Measurements from ENCODE around the gene VAV2. TPM values are rescaled to one million over a fixed set of nuclear protein-coding genes. Genes with fewer than 3 reads are reported as not detected.

Gene VAV2, protein sequence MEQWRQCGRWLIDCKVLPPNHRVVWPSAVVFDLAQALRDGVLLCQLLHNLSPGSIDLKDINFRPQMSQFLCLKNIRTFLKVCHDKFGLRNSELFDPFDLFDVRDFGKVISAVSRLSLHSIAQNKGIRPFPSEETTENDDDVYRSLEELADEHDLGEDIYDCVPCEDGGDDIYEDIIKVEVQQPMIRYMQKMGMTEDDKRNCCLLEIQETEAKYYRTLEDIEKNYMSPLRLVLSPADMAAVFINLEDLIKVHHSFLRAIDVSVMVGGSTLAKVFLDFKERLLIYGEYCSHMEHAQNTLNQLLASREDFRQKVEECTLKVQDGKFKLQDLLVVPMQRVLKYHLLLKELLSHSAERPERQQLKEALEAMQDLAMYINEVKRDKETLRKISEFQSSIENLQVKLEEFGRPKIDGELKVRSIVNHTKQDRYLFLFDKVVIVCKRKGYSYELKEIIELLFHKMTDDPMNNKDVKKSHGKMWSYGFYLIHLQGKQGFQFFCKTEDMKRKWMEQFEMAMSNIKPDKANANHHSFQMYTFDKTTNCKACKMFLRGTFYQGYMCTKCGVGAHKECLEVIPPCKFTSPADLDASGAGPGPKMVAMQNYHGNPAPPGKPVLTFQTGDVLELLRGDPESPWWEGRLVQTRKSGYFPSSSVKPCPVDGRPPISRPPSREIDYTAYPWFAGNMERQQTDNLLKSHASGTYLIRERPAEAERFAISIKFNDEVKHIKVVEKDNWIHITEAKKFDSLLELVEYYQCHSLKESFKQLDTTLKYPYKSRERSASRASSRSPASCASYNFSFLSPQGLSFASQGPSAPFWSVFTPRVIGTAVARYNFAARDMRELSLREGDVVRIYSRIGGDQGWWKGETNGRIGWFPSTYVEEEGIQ
- polyA plus RNA-seq (2014; cell fraction: cytosol; rRNA removed): 17.8 and 20.2 TPM in 2 replicates
- 36.3 and 41.4 TPM in 2 replicates for polyA plus RNA-seq (2014; cell fraction: nucleus; rRNA removed)

DNA sequence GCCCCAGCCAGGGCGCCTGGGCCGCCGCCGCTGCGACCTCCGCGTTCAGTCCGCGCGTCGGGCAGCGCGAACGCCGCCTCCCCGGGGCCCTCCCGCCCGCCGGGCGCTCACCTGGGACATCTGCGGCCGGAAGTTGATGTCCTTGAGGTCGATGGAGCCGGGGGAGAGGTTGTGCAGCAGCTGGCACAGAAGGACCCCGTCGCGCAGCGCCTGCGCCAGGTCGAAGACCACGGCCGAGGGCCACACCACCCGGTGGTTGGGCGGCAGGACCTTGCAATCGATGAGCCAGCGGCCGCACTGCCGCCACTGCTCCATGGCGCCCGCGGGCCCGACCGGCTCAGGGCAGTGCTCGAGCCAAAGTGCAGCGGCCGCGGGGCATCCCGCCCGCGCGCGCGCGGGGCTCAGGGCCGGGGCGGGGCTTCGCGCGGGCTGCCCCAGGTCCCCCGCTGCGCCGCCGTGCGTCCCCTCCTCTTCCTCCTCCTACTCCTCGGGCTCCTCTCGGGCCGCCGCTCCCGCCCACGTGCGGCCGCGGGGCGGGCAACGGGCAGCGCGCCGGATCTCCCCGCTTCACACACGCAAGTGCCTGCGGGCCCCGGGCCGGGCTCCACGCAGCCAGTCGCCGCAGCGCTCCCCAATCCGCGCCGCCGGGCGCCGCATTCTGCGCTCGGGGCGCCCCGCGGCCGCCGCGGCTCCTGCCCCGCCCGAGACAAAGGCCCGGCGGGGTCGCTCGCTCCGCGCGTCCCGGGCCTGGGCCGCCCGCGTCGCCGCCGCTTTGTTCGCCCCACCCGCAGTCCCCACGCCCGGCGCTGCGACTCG, at the start of gene VAV2:
Gene VAV2, minus strand, starts transcription at position 361 of the 816 bp plus-strand sequence. Its CDS starts 46 bp downstream, at position 315.
- peak; percentile 66 for DNase-seq (ENCODE audit: low spot score)

DNA sequence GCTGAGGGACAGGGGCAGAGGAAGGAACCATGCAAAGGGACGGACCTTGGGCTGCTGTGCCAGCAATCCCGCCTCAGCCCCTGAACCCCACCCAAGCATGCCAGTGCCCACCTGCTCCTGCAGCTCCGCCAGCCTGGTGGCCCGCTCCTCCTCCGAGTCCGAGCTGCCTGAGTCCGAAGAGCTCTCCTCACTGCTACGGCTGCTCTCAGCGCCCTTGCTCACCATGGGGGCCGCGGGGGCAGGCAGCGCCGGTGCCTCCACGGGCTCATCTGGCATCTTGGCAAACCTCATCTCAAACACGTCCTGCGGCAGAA, 49.5 kb upstream of the VAV2 start:
- no peak for DNase-seq (ENCODE audit: low spot score)

DNA sequence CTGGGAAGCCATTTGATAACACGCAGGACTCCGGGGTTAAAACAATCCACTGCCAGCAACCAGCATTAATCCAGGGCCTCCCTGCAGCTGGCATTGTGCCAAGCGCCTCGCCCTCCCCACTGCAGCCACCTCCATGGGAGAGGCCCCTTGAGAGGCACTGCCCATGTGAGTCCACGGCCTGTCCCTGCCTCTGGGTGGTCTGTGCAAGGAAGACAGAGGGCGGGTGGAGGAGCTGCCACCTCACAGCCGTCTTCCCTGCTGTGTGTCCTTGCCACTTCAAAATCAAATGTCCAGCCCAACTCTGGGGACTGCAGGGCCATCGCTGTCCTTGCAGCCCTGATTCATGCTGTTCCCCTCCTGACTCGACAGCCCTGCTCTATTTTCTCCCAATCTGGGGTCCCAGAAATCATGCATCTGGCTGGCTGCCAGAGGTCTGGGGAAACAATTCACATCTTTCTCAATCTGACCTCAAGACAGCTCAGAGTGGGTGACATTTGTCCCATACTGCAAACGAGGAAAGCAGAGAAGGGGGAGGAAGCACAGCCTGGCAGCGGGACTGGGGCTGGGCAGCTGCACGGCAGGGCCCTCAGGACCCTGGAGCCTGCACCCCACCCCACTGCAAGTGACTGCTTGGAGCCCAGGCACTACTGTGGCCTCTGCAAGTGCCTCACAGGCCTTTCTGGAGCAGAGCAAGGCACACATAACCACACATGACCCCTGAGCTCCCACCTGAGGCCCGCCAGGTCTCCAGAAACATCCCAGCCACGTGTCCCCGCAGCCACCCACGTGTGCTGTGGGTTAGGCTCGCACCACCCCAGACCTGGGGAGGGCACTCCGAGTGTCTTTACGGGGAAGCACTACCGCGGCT, 48.9 kb upstream of the VAV2 start:
- DNase-seq (ENCODE audit: low spot score): no peak

DNA sequence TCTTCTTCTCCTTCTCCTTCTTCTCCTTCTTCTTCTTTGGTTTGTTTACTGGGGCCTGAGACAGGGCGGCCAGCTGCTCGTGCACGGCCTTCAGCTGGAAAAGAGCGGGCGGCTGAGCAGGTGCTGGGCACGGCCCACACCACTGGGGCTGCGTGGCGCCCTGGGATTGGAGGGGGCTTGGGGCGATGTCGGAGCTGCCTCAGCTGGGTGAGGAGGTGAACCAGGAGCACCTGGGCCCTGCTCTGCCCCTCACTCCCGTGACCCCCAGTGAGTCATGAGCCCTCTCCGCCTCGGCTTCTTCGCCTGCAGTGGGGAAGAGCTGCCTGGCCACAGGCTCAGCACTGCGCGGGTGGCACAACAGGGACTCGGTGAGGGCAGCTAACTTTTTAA, 48.0 kb upstream of the VAV2 start:
- no peak for DNase-seq (ENCODE audit: low spot score)

DNA sequence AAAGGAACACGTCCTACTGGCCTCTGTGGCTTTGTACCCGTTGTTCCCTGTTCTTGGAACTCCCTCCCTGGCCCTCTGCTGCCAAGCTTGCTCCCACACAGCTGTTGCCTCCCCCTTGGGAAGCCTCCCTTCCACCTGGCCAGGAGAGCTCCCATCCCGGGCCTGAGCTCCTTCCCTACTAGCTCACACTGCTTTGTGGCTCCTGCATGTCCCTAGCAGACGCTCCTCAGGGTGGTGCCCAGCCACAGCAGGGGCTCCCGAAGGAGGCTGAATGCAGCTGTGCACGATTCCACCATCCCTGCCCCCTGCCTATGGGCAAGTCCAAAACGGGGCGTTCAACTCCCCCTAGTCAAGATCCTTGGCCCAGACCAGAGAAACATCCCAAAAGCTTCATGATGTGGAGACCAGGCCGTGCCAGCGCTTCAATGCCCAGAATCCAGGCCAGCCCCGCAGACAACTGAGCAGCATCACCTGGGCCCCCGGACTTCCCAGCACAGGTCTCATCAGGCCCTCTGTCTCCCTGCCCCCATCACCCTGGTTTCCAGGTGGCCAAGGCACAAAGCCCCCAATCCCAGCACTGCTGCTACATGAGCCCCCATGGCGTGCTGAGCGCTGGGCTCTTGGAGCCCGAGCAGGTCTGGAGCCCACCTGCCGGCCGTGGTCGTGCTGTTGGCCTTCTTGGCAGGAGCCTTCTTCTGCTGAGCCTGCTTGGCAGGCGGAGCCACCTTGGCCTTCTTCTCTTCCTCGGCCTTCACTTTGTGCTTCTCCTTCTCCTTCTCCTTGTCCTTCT, 47.5 kb upstream of the VAV2 start:
- DNase-seq (ENCODE audit: low spot score): no peak

DNA sequence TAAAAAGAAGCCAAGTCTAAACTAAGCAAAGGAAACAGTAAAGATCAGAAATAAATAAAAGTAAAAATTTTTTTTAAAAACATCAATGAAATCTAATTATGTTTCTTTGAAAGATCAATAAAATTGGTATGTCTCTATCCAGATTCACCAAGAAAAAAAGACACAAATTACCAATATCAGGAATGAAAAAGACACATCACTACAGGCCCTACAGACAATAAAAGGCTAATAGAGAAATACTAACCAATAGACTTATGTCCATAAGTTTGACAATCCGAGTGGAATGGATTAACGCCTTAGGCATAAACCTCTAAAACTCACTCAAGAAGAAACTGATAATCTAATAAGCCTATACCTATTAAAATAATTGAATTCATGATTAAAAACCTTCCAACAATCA, 45.5 kb upstream of the VAV2 start:
- no peak for DNase-seq (ENCODE audit: low spot score)

DNA sequence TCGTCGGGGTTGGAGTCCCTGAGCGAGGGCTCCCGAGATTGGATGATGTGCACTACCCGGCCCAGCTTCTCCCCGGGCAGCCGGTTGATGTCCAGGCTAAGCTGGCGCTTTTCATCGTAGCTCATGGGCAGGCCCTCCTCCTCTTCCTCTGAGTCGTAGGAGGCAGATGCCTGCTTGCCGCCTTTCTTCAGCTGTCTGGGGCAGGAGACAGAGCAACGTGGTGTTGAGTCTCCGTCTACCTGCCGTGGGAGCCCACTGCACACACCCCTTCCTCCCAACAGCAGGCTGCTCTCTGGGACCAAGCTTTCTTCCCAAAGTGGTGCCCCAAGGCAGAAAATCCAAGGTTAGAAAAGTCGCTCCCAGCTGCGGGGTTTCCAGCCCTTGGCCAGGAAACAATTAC, 44.0 kb upstream of the VAV2 start:
- no peak for DNase-seq (ENCODE audit: low spot score)

DNA sequence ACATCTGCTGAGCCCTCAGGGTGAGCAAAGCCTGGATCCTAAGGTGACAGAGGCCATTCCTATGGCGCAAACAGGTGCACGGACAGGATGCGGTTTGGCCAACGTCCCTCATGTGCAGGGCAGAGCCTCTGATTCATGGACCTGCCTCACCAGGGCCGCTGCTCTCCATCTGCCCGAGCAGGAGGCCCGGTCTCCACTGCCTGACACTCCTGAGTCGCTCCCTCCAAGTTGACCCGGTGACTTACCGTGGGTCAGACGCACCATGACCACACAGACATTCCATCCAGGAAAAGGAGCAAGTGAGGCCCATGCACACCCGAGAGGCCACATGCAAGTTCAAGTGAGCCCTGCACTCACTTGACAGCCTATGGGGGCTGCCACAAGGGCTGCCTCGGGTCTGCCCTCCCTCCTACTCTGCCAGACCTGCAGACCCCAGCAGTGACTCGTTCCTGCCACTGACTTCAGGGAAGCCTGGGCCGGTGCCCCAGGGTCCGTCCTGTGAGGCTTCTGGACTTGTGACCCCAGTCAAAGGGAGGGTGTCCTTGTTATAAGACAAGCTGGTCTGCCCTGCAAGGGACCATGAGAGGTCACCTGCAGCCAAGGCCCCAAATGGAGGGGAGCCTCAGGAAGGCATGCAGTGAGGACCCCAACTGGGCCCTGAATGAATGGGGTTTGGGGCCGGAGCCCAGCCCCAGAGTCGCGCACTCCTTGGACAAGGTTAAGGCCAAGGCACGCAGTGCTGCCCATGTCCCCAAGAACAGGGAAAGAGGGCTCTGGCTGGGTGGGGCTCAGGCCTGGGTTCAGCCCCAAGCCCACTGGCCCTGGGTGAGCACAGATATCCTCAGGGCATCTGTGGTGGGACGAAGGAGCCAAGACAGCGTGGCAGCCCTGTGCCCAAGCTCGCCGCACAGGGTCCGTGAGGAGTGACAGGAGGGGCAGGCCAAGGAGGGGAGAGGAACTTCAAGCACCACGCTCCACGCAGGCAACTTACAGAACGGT, 43.2 kb upstream of the VAV2 start:
- DNase-seq (ENCODE audit: low spot score): no peak

DNA sequence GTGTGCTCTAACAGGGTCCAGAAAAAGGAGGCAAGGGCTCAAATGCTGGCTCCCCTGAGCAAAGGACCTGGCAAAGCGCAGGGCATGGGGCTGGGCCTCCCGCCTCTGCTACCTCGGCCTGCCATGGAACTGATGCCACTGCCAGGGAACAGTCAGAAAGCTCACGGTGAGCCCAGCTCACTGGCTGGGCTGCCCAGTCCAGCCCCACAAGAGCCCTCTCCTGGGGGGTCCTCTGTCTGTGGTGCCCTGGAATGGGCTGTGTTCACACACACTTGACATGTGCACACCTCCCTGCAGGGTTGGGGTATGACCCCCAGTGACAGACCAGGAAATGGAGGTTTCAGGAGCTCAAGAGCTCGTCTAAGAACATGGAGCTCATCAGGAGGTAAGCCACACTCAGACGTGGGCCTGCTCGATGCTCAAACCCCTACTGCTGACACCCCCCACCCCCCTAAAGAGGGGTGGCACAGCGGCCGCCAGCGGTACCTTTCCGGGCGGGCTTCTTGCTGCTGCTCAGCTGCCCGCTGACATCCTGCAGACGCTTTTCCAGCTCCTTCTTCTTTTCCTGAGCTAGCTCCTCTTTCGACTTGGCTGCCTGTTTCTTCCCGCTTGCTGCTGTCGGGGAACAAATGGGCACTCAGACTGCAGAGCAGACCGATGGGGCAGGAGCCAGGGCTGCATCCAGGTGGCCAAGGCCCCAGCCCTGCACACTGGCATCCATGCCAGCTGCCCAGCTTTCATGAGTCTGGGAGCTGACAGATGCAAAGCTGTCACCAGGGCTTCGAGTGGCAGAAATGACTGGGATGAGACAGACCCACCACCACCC, 42.3 kb upstream of the VAV2 start:
- DNase-seq (ENCODE audit: low spot score): no peak

DNA sequence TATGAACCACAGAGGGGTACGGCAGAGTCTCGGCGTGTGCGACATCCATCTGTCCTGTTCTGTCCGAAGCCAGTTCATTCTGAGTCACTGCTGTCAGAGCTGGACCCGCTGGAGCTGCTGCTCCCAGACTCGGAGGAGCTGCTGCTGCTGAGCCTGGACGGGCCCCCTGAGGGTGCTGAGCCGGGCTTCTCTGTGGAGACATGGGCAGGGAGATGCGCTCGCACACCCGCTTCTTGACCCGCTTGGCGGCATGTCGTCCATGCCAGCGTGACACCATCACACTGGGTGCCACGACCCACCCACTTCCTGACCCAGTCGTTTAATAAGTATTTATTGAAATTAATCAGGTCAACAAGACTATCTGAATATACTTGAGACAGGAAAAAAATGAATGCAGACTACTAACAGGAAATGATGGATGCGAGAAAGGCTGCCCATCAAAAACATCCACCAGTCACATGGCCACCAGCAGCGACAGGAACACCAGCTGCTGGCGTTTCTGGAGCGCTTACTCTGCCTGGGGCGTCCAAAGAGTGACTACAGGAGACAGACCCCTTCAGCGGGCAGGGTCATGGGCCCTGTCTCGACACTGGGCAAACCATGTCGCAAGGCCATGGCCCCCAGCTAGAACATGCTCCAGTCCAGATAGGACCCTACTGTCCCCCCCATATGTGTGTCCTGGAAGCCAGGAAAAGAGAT, 41.5 kb upstream of the VAV2 start:
- DNase-seq (ENCODE audit: low spot score): no peak

DNA sequence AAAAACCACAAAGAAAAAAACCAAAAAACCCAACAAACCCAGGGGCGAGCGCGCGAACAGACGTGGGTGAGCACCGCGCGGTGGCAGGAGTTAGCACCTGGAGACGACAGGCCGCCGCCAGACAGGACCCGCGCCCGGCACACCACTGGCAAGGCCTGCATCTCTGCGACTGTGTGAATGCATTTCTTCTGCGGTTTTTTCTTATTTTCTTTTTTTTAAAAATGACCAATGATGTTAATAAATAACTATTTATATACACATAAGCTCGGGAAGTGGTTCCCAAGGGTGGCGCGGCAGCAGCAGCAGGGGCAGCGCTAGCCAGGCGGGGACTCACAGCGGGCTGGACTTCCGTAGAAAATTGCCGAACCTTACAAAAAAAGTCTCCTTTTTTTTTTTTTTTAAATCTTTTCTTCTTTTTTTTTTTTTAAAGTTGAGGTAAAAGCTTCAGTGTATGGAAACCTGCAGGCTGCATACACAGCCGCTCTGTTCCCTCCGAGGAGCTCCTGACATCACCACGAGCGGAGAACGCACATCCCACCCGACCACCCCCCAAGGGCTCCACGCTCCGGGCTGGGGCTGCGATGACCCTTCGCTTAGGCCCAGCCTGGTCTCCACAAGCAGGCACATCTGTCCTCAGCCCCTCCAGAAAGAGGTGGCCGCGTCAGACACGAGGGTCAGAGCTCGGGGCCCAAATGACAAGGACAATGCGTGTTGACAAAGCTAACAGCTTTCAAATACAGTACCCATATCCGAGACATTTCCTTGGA, 40.5 kb upstream of the VAV2 start:
- DNase-seq (ENCODE audit: low spot score): no peak

DNA sequence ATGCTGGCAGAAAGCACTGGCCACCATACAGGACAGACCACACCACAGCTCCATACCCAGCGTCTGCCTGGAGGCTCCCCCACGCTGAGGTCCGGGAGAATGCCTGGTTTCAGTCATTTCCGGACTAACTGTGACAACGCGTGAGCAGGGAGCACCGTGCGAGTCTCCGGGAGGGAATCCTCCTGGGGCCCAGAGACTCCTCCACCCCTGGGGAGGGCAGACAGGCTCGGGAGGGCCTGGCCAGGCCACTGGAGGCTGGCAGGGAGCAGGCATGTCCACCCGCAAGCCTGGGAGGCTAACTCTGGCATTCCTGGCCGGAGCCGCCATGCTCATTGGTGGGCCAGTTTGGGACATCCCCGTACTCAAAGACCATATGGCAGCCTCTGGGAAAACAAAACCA, 39.7 kb upstream of the VAV2 start:
- no peak for DNase-seq (ENCODE audit: low spot score)

DNA sequence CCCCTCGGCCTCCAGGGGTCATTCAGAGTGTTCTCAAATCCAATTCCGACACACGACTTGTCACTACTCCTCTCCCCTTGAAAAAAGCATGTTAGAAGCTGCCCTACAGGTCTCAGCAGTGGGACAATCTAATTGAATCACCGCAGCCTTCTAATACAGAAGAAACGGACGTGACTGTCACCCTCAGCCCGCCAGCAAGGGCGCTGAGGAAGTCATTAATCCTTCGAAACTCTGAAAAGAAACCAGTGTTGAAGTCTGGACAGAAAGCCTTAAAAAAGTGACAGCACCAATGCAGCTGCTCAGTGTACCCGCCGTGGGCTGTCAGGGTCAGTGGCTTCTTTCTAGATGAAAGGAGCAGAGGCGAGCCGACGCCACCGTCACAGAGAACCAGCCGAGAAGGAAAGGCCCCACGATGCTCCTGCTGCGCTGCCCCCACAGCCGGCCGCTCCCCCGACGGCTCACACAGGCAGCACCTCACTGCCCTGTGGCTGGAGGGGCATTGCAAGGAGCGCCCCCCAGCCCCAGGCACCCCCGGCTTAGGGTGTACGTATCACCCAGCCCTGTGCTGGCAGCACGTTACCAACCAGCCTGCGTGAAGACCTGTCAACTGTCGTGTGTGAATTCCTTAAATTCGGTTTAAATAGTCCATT, 38.8 kb upstream of the VAV2 start:
- no peak for DNase-seq (ENCODE audit: low spot score)

DNA sequence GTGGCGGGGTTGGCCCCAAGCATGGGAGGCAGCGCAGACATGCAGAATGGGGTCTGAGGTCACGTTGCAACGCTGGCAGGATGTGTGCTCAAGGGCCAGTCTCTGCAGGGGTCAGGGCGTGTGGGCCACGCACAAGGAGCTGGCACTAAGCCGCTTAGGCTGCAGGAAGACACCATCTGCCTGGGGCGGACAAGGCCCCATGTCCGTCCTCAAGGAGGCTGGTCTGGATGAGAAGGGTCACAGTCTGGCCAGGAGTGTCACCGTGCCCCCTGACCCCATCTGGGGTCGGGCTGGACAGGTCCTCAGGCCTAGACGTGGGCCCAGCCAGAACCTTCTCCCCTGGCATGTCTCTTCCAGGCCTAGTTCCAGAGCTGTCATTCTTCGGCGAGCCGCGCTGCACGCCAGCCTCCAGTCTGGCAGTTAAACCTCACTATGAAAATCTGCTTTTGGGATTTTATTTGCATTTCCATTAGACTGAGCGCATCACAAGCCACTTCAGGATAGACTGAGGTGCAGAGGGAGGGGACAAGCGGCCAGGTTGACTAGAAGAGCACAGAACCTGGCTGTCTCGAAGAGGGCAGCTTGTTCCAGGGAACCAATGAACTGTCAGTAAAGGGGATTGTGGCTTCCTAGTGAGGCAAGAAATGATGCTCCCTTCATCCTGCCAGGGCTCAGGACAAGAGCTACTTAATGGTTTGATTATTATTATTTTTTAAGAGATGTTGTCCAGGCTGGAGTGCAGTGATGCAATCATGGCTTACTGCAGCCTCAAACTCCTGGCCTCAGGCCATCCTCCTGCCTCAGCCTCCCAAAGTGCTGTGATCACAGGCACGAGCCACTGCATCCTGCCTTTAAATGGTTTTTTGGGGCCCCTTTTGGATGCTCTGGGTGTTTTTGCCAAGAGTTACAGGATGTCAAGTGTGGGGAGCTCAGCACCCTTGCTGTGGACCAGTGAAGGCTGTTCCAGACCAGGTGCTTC, 37.4 kb upstream of the VAV2 start:
- DNase-seq (ENCODE audit: low spot score): no peak
